ENCODE measurements around the gene ACTRT3.
"Not testable (repeated sequence)": the region's sequence is repeated elsewhere in the genome, so short reads cannot be mapped to it uniquely, and the experiment has no call there.

The ACTRT3 gene

GRCh38 chr3:169772897-169773816 is 3.8 kb upstream of the ACTRT3 start, which contains the start of gene MYNN:
MYNN (plus strand) TSS chr3:169773396; CDS start chr3:169774296, 900 bp downstream.
- in situ Hi-C loops (cut with MboI; ENCODE audit: low sequenced_read_pairs) = no loop called here

- in situ Hi-C loops (cut with MboI; ENCODE audit: low sequenced_read_pairs) = no loop called here
Measured at GRCh38 chr3:169772305-169772896, 3.0 kb upstream of the ACTRT3 start.

- in situ Hi-C loops (cut with MboI; ENCODE audit: low sequenced_read_pairs) = no loop called here
Measured at GRCh38 chr3:169771497-169772304, 2.3 kb upstream of the ACTRT3 start.

GRCh38 chr3:169764882-169765612 is 4.3 kb downstream of the ACTRT3 start, which contains the start of gene TERC:
TERC (minus strand) TSS chr3:169765060.
- in situ Hi-C loops (cut with MboI; ENCODE audit: low sequenced_read_pairs) = no loop called here

- in situ Hi-C loops (cut with MboI; ENCODE audit: low sequenced_read_pairs) = no loop called here
Measured at GRCh38 chr3:169764312-169764881, 5.0 kb downstream of the ACTRT3 start.

- in situ Hi-C loops (cut with MboI; ENCODE audit: low sequenced_read_pairs) = no loop called here
Measured at GRCh38 chr3:169760479-169760878, 8.9 kb downstream of the ACTRT3 start.

GRCh38 chr3:169759256-169759655 is 10.1 kb downstream of the ACTRT3 start:
- in situ Hi-C loops (cut with MboI; ENCODE audit: low sequenced_read_pairs) = no loop called here

- in situ Hi-C loops (cut with MboI; ENCODE audit: low sequenced_read_pairs) = no loop called here
Measured at GRCh38 chr3:169758359-169758994, 10.9 kb downstream of the ACTRT3 start.

DNA sequence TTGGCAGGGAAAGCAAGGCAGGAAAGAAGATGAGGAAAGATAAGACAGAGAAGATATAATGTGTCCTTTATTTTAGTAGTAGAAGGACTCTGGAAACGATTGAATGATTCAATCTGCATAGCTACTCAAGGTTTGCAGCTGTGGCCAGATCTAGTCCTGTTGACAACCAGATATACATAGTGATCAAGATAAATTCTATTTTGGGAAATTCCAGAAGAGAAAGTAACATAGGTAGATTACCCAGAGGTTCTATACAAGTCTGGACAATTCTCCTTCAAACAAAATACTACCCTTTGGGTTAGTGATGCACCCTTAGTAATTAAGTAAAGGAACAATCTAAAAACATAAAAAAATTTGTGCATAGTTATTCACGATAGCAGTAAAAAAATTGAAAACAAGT is 13.9 kb downstream of the ACTRT3 start:
- in situ Hi-C loops (cut with MboI; ENCODE audit: low sequenced_read_pairs) = no loop called here

DNA sequence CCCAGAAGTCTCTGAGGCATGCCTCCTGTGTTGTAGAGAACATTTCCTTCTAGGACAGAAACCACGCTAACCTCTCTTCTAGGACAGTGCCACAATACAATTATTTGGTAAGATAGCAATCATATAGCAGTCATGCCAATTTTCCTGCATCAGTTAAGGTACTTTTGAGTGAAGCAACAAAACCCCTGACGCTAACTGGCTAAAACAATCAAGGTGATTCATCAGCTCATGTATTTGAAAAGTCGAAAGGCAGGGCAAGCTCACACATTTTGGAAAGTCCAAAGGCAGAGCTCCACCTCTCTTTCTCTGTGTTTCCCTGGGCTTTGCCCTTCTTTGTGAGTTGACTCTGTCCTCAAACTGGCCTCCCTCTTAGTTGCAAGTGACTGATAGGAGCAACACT is 14.7 kb downstream of the ACTRT3 start:
- in situ Hi-C loops (cut with MboI; ENCODE audit: low sequenced_read_pairs) = no loop called here

- in situ Hi-C loops (cut with MboI; ENCODE audit: low sequenced_read_pairs) = no loop called here
Measured at GRCh38 chr3:169751875-169752274, 17.5 kb downstream of the ACTRT3 start.

- in situ Hi-C loops (cut with MboI; ENCODE audit: low sequenced_read_pairs) = no loop called here
Measured at GRCh38 chr3:169750665-169751064, 18.7 kb downstream of the ACTRT3 start.

- in situ Hi-C loops (cut with MboI; ENCODE audit: low sequenced_read_pairs) = no loop called here
Measured at GRCh38 chr3:169748670-169749069, 20.7 kb downstream of the ACTRT3 start.

DNA sequence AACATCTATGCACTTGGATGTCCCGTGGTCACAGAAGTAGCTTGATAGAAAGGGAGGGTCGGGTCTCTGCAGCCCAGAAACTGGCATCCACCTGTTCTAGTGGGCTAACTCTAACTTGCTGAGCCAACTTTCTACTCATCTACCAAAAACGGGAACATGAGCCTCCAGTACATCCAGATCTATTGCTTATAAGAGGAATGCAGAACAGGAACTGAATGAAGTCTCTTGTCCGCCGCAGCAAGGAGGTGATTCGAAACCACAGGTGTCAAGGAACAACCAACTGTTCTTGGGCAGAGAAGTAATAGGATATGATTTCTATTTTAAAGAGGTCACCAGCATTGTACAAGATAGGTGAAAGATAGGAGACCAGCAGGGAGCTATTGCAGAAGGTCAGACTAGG is 22.4 kb downstream of the ACTRT3 start:
- in situ Hi-C loops (cut with MboI; ENCODE audit: low sequenced_read_pairs) = no loop called here

- in situ Hi-C loops (cut with MboI; ENCODE audit: low sequenced_read_pairs) = no loop called here
Measured at GRCh38 chr3:169744366-169745054, 24.9 kb downstream of the ACTRT3 start.

GRCh38 chr3:169739067-169739466 is 30.3 kb downstream of the ACTRT3 start:
- in situ Hi-C loops (cut with MboI; ENCODE audit: low sequenced_read_pairs) = no loop called here

DNA sequence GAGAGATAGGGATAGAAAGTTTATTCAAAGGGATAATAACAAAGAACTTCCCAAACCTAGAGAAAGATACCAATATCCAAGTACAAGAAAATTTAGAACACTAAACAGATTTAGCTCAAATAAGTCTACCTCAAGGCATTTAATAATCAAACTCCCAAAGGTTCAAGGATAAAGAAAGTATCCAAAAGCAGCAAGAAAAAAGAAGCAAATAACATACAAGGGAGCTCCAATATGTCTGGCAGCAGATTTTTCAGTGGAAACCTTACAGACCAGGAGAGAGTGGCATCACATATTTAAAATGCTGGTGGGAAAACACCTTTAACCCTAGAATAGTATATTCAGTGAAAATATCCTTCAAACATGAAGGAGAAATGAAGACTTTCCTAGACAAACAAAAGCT is 37.5 kb downstream of the ACTRT3 start:
- in situ Hi-C loops (cut with MboI; ENCODE audit: low sequenced_read_pairs) = not testable (repeated sequence)

- in situ Hi-C loops (cut with MboI; ENCODE audit: low sequenced_read_pairs) = no loop called here
Measured at GRCh38 chr3:169722724-169723123, 46.6 kb downstream of the ACTRT3 start.

GRCh38 chr3:169718415-169718814 is 50.9 kb downstream of the ACTRT3 start:
- in situ Hi-C loops (cut with MboI; ENCODE audit: low sequenced_read_pairs) = not testable (repeated sequence)

Data from HL-60/S4 treated with phorbol 12-myristate 13-acetate at 8.2 ng/mL for 4 days and 3 days (cell line).